Heart right ventricle (tissue), 16 donors: ENCODE results near the gene NPLOC4. TPM values are rescaled to one million over a fixed set of nuclear protein-coding genes. Genes with fewer than 3 reads are reported as not detected.

Experiments used
- ATAC-seq, 8 donors: fragments of 200-7000 bp; cut with Tn5 transposase; one replicate each; pipeline ENCODE4 v1.9.1; 2020; ENCODE audit warnings: mild to moderate bottlenecking in 8 of 8, moderate library complexity in 8 of 8, moderate number of reproducible peaks in 1 of 8
- DNase-seq, 2 donors: peaks; one replicate each; pipeline ENCODE4 v3.0.0-alpha.2; 2020
- H3K27ac ChIP-seq, 10 donors: fragments of 200-600 bp; sonication (generic) in 2 of 10; one replicate each; pipeline versions ENCODE4 v1.5.0 to v1.8.0; 2020 to 2022; ENCODE audit warnings: mild to moderate bottlenecking in 3 of 10
- H3K27me3 ChIP-seq, 7 donors: fragments of 200-600 bp; one replicate each; pipeline ENCODE4 v1.8.0; 2021 to 2022; ENCODE audit warnings: mild to moderate bottlenecking in 2 of 7
- H3K36me3 ChIP-seq, 9 donors: fragments of 200-600 bp; sonication (generic) in 1 of 9; one replicate each; pipeline versions ENCODE4 v1.5.0 to v1.8.0; 2020 to 2022; ENCODE audit warnings: mild to moderate bottlenecking in 2 of 9
- H3K4me1 ChIP-seq, 9 donors: fragments of 200-600 bp; sonication (generic) in 1 of 9; one replicate each; pipeline versions ENCODE4 v1.5.0 to v1.8.0; 2020 to 2022; ENCODE audit warnings: mild to moderate bottlenecking in 4 of 9
- H3K4me3 ChIP-seq, 10 donors: fragments of 200-600 bp; sonication (generic) in 2 of 10; one replicate each; pipeline versions ENCODE4 v1.5.0 to v1.8.0; 2020 to 2022; ENCODE audit warnings: mild to moderate bottlenecking in 7 of 10, moderate library complexity in 2 of 10
- H3K9me3 ChIP-seq, 11 donors: fragments of 200-600 bp in 10 of 11; sonication (generic) in 2 of 11; one replicate each; pipeline versions ENCODE4 v1.5.0 to v1.8.0; 2013 to 2022; ENCODE audit warnings: mild to moderate bottlenecking in 2 of 11, control low read depth in 1 of 11, moderate library complexity in 1 of 11
- WGBS, 2 donors: extraction: QIAGEN DNeasy Blood & Tissue Kit; methylation state at CpG; one replicate each; pipeline ENCODE4 v1.1.7; 2013; ENCODE audit warnings: inconsistent platforms in 1 of 2; 5-methylcytosine and 5-hydroxymethylcytosine counted together
- intact Hi-C, 10 donors: fragments of 100-400 bp; cut with DNase I; formaldehyde crosslinking; loops; one replicate each; pipeline versions ENCODE4 v1.11.1 to v1.14.2; 2022
- polyA plus RNA-seq, 2 donors: library from polyadenylated mRNA; stranded (reverse); fragments of 200-250 nt; gene quantifications; one replicate each; pipeline ENCODE4 v1.2.3, GENCODE V29; 2013
- total RNA-seq, 10 donors: library from RNA; stranded (reverse); fragmentation: NEBNext Ultra II Directional in 3 of 10; extraction: Animal tissue kit (Norgen Biotek cat#: 25700) in 3 of 10; gene quantifications; one replicate each; pipeline versions ENCODE4 v1.2.1 to v1.2.4, GENCODE V29; 2021 to 2023
- TF ChIP-seq, protein P1 (sequence below), 9 donors: fragments of 200-600 bp; sonication (generic) in 2 of 9; IDR thresholded peaks; one replicate each; pipeline versions ENCODE4 v1.5.0 to v1.8.0; 2021 to 2022; ENCODE audit warnings: antibody characterized with exemption in 9 of 9, mild to moderate bottlenecking in 5 of 9, moderate library complexity in 1 of 9
- donor health status: Arrhythmogenic right ventricular cardiomyopathy.
- donor health status: ischemic (EF 13 %, LVEDD 7.1; RV severe dilation, severe dysfunction).
- donor health status: healthy with polysubstance abuse.
- donor health status: DM: no; HTN: yes; CAD: no.
- donor health status: DM: no; HTN: no; CAD: no.
- donor health status: ischemic (EF 25% LVEDD 6.9; RV normal size, moderate dysfunction).
- donor health status: ischemic (EF 25% LVEDD 5.7; RV mildly dilated, moderate dysfunction).
- donor health status: healthy.
- donor health status: DM: yes; HTN: yes; CAD: no.
- donor health status: Ischemic cardiomyopathy.
- donor health status: ischemic (EF 35%, LVEDD 5.7; RV mildly dilated, moderate dysfunction).
- donor health status: nonischemic (EF 11% LVEDD 7.7; RV severe dilation, severe dysfunction).
- donor health status: DM: yes; HTN: yes; CAD: no.
- donor health status: PGD.
- donor health status: ischemic (EF 29% LVEDD 5.4; RV normal size, mild dysfunction).
- donor health status: nonischemic (EF 23%, LVEDD 6.1; RV moderate dilation, normal function).

Gene NPLOC4
- total and polyA plus RNA-seq, 12 donors = 30.7 to 115 (median 95.2) TPM

DNA sequence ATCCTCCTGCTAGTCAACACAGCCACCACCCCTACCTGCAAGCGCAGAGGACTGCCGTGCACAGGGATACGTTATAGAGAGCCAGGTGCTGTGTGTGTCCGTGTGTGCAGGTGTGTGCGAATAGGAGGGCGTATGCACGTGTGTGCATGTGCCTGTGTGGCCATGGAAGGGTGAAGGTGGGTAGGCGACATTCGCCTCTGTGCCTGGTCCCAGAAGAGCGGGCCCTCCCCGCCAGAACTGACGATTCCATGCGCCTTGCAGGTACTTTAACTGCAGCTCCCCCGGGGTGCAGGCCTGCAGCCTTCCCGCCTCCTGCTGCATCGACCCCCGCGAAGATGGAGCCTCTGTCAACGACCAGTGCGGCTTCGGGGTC lies 10.7 kb upstream of the NPLOC4 start:
- Histone ChIP-seq H3K9me3 (peaks cover 0 to 5% (median 0%) of the 10 kb centered on the region in 11 donors), H3K27me3 (peaks cover 0 to 50% (median 47%) of the 10 kb centered on the region in 7 donors), H3K36me3 (no peaks in the 10 kb centered on the region), H3K4me1 (peaks cover 0 to 3% (median 0%) of the 10 kb centered on the region in 9 donors), H3K4me3 (no peak overlapping the region), H3K27ac (no peak overlapping the region)
- intact Hi-C loops = no loop called here
- DNase-seq = no peak
- TF ChIP-seq, protein P1, sequence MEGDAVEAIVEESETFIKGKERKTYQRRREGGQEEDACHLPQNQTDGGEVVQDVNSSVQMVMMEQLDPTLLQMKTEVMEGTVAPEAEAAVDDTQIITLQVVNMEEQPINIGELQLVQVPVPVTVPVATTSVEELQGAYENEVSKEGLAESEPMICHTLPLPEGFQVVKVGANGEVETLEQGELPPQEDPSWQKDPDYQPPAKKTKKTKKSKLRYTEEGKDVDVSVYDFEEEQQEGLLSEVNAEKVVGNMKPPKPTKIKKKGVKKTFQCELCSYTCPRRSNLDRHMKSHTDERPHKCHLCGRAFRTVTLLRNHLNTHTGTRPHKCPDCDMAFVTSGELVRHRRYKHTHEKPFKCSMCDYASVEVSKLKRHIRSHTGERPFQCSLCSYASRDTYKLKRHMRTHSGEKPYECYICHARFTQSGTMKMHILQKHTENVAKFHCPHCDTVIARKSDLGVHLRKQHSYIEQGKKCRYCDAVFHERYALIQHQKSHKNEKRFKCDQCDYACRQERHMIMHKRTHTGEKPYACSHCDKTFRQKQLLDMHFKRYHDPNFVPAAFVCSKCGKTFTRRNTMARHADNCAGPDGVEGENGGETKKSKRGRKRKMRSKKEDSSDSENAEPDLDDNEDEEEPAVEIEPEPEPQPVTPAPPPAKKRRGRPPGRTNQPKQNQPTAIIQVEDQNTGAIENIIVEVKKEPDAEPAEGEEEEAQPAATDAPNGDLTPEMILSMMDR (IDR thresholded peaks at IDR 0.05) = no peak
- ATAC-seq = no peak
- 22 to 29% methylated on average over 19 to 21 of the region's 21 CpGs for WGBS, 2 donors

DNA sequence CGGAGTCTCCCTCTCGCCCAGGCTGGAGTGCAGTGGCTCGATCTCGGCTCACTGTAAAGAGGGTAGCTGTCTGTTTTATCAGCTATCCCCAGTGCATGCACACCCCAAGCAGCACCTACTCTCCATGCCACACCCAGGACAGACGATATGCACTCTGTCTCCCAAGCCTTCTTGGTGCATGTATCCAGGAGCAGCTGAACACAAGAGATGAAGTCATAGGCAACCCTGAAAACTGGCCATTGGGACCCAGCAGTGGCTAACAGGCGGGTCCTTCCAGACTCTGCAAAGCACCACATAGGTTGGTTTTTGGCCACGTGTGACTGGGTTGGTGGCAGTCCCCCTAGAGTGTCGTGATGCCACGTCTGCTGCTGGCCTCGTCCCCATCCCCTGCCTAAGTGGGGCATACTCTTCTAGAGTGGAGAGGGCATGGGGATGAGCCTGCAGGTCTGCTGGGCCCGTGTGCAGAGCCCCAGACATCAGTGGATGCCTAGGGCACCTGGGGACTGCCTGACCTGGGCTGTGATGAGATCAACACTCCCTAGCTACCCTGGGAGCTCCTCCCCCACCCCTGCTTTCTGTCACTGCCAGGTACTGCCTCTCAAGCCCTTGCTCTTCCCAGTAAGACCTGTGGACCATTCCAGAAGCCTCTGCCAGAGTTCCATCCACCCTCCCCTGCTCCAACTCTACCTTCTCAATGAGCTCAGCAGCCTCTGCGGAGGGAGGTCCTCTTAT lies 10.1 kb upstream of the NPLOC4 start:
- Histone ChIP-seq H3K4me3 (no peak overlapping the region), H3K9me3 (peaks cover 0 to 5% (median 0%) of the 10 kb centered on the region in 11 donors), H3K36me3 (no peaks in the 10 kb centered on the region), H3K4me1 (peaks cover 0 to 3% (median 0%) of the 10 kb centered on the region in 9 donors), H3K27me3 (peaks cover 0 to 49% (median 47%) of the 10 kb centered on the region in 7 donors), H3K27ac (no peak overlapping the region)
- 65 to 68% methylated on average over 12 of the region's 12 CpGs for WGBS, 2 donors
- no peak for ATAC-seq
- TF ChIP-seq, protein P1 (IDR thresholded peaks at IDR 0.05) = no peak
- no peak for DNase-seq
- intact Hi-C loops = no loop called here

DNA sequence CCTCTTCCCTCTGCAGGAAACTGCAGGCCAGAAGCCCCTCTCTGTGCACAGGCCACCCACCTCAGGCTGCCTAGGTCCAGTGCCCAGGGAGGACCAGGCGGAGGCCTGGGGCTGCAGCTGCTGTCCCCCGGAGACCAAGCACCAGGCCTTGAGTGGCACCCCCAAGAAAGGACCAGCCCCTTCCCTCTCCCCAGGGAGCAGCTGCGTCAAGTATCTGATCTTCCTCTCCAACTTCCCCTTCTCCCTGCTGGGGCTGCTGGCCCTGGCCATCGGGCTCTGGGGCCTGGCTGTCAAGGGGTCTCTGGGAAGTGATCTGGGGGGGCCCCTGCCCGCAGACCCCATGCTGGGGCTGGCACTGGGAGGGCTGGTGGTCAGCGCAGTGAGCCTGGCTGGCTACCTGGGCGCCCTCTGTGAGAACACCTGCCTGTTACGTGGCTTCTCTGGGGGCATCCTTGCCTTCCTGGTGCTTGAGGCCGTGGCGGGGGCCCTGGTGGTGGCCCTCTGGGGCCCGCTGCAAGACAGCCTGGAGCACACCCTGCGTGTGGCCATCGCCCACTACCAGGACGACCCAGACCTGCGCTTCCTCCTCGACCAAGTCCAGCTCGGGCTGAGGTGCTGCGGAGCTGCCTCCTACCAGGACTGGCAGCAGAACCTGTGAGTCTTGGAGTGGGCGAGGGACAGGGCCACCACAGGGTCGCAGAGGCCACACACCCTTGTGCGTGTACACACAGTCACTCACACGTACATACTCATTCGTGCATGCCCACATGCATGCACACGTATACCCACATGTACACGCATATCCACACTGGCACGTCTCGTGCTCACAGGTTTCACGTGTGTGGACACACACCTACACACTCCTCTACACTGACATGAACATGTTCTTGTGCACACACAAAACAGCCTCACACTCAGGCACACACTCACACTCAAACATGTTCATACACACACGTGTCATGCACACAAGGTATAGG lies 8.4 kb upstream of the NPLOC4 start:
- Histone ChIP-seq H3K4me3 (no peak overlapping the region), H3K27me3 (peaks cover 0 to 37% (median 33%) of the 10 kb centered on the region in 7 donors), H3K4me1 (peaks cover 0 to 3% (median 0%) of the 10 kb centered on the region in 9 donors), H3K27ac (no peak overlapping the region), H3K36me3 (no peaks in the 10 kb centered on the region), H3K9me3 (peaks cover 0 to 5% (median 0%) of the 10 kb centered on the region in 11 donors)
- intact Hi-C loops = no loop called here
- peak in 3 of 8 donors; percentile 6 to 20 (median 20) for ATAC-seq
- DNase-seq = no peak
- 86% methylated on average over 29 of the region's 29 CpGs for WGBS, 2 donors
- TF ChIP-seq, protein P1 (IDR thresholded peaks at IDR 0.05) = no peak

GRCh38 chr17:81644496-81644895 lies 7.6 kb upstream of the NPLOC4 start:
- Histone ChIP-seq H3K27ac (no peak overlapping the region), H3K27me3 (peaks cover 0 to 30% (median 25%) of the 10 kb centered on the region in 7 donors), H3K4me1 (peaks cover 0 to 3% (median 0%) of the 10 kb centered on the region in 9 donors), H3K9me3 (peaks cover 0 to 5% (median 0%) of the 10 kb centered on the region in 11 donors), H3K4me3 (no peak overlapping the region), H3K36me3 (no peaks in the 10 kb centered on the region)
- TF ChIP-seq, protein P1 (IDR thresholded peaks at IDR 0.05) = no peak
- ATAC-seq (no peak), DNase-seq (no peak)
- intact Hi-C loops = no loop called here
- 91 to 92% methylated on average over 14 to 15 of the region's 15 CpGs for WGBS, 2 donors
